Superior temporal gyrus (tissue), 1 donor: ENCODE data around the gene TSPAN9.

ENCODE experiments used
- DNase-seq: peaks from one replicate; pipeline ENCODE4 v3.0.0-alpha.2; 2016; ENCODE audit errors: extremely low spot score

Gene TSPAN9

GRCh38 chr12:3225154-3225795, 148.1 kb downstream of the TSPAN9 start:
- DNase-seq = no peak

DNA sequence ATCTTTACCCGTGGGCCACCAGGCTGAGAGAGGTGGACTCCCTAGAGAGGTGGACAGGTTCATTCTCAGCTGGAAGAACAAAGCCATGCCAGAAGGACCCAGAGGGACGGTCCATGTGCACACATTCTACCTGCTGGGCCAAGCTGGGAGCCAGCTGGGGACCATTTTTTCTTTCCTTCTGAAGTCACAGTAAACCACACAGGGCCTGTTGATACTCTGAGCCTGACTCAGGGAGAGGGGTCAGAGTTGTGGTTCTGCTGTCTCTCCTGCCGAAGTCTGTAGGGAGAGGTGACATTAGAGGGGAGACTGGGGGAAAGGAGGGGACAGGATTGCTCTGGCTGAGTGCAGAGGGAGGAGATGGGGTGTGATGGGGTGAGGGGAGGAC, 148.6 kb downstream of the TSPAN9 start:
- DNase-seq = no peak

DNA sequence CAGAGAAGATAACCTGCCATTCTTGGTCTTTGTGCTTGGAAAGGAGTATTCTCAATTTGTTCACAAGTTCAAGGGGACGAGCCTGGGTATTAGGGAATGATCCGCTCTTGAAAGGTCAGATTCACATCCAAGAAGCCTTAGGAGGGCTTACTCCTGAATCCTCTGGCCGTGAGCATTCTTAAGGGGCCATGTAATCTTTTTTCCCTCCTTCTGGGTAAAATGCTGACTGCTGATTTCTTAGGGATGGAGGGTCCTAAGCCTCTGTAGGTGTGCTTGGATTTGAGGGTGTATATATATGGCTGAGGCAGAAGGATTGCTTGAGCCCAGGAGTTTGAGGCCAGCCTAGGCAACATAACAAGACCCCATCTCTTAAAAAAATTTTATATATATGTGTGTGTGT, 149.1 kb downstream of the TSPAN9 start:
- DNase-seq = no peak

DNA sequence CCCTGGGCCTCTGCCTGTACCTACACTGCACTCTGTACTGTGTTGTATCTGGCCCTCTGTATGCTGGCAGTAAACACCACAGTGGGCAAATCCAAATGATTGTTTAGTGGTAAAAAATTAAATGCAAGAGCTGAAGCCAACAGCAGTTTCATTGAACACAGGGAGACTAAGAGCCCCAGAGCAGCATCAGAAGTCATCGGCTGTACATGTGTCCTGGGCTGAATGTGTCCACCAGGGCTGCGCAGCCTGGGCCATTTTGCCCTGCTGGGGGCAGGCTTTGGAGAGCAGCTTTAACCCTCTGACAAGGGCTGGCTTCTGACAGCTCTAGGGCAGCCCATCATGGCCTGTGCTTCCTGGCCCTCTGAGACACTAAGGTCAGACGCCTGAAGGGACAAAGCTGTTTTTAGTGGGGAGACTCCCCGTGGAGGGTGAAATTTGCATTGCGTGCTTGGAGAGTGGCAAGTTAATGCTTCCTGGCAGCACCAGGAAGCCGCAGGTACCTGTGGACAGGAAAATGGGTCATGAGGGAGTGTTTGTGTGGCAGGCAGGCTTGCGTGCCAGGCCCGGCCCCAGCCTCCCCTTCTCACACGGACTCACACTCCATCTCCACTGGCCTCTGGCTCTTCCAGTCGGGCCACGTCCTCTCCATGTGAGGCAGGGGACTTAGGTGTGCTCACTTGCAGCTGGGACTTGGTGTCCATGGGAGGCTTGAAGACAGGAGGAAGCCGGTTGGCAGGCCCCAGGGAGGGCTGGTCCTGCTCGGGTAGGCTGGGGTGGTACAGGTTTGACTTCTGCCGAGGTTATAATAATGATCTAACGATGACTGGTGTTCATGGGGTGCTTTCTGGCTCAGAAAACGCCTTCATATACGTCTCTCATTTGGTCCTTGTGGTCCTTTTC, 150.1 kb downstream of the TSPAN9 start:
- no peak for DNase-seq

- no peak for DNase-seq
These were observed 151.4 kb downstream of the TSPAN9 start for GRCh38 chr12:3228552-3228951.

GRCh38 chr12:3229577-3229976, 152.4 kb downstream of the TSPAN9 start:
- no peak for DNase-seq

DNA sequence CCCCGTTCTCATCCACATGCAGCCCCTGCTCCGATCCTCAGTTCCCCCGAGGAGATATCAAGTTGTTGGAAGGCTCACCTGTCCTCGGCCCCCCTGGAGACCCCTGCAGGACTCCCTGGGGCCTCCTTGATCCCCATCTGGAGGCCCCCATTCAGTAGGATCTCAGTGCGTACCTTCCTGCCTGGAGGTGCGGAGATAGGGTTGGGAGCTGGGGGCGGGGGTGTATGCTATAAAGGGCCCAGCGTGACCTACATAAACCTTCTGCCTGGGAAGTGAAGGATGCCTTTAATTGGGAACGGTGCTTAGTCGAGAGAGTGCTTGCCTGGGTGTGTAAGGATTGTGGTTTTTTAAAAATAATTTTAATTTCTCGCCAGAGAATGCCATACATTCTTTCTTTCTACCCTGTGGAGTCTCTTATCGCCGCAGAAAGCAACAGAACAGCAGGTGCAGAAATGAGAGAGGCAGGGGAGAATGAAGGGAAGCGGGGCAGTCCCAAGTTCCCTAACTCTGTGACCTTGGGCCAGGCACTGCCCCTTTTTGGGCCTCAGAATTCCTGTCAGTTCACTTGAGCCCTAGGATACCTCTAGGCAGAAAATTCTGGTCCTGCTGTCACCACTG, 153.7 kb downstream of the TSPAN9 start:
- no peak for DNase-seq

- DNase-seq = no peak
These were observed 154.3 kb downstream of the TSPAN9 start for GRCh38 chr12:3231399-3231876.

DNA sequence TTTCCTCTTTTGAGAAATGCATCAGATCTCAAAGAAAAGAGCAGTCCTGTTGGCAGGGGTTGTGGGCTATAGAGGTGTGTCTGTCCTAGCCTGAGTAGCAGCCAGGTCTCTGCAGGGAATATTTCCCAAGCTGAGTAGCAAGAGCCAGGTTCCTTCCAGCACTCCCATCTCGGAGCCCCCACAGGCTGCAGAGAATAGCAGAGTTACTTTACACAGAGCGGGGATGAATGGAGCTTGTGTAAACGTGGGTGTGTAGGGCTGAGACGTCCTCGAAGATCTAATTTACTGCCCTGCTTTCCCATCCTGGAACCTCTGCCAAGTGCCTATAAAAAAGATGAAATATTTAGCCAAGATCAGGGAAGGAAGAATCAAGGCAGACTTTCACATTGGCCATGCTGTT, 156.6 kb downstream of the TSPAN9 start:
- DNase-seq = peak; percentile 29

- DNase-seq = peak; percentile 17
These were observed 159.4 kb downstream of the TSPAN9 start for GRCh38 chr12:3236345-3237187.

GRCh38 chr12:3238196-3238595, 161.0 kb downstream of the TSPAN9 start:
- DNase-seq = no peak

DNA sequence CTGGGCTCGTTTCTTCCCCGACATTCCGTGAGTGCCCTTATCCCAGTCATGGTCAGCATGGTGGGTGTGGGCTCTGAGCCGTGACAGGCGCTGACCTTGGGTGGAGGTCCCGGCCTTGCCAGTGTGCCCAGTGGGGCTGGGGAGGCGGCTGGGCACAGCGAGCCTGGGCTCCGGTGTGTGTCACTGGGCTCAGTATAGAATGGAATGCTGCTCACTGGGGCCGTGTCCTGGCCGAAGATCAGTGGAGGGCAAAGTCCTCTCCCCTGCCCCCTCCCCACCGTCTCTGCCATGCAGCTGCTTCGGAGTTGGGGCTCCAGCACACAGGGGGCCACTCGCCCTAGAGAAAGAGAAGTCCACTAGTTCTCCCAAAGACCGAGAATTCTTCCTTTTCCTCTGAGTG, 164.4 kb downstream of the TSPAN9 start:
- no peak for DNase-seq

DNA sequence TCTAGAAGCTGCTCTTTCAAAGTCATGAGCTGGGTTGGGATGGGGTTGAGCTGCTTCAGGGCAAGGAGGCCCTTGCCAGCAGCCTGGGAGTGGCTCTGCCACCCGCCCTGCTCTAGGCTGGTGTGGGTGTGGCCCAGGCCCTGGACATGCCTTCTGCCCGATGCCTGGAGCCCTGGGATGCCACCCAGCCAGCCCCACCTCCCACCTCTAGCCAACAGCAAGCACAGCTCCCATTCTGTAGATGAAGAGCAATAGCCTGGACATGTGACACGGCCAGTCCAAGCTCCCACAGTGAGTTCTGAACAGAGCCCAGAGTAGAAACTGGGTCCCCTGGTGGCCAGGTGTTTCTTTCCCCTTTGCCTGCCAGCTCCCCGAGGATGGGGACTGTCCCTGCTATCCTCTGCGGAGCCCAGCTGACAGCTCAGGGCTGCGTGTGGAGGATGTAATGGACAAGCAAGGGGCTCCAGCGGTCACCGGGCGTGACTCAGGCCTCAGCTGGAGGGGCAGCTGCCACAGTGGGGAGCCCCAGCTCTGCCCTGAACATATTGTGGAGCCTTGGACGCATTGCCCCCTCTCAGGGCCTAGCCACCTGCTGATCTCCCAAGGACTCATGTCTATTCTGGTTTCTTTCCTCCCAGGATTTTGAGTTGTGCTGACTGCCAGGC, 165.2 kb downstream of the TSPAN9 start:
- no peak for DNase-seq

- DNase-seq = no peak
These were observed 166.4 kb downstream of the TSPAN9 start for GRCh38 chr12:3243376-3244084.

GRCh38 chr12:3244219-3244750, 167.1 kb downstream of the TSPAN9 start:
- no peak for DNase-seq

DNA sequence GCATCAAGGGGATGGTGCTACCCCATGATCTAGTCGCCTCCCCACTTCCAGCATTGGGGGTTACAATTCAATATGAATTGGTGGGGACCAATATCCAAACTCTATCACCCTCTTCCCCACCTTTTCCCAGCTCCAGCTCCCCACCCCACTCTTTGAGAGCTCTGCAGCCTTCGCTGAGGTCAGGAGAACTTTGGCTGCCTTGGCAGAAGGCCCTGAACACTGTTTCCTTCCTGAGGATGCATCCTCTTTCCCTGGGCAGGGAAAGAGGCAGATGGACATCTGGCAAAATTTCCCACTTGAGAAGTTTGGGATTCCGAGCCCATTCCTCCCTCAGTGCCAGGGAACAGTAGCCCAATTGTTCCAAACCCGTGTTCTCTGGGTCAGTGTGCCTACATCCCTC, 169.1 kb downstream of the TSPAN9 start:
- no peak for DNase-seq

- no peak for DNase-seq
These were observed 169.9 kb downstream of the TSPAN9 start for GRCh38 chr12:3247077-3247476.

DNA sequence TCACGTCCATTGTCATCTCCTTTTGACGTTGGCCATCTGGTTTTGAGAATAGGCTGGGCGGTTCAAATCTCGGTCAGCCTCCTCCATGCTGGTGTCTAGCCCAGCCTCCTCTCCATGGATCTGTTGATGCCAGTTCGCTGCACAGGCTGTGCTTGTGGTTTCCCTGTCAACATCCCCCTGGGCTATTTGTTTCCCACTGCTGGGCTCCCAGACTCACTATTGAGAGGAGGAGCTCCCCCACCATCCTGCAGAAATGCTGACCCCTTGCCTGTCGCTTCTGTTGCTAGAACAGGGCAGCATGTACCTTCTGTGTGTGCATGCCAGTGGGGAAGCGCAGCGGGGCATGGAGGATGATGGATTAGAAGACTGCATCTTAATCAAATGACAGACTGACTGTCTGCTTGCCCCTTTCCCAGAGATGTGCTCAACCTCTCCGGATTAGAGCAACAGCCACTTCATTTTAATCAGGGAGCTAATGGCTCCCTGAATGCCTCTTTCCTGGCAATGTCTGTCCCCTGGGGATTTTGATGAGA, 170.5 kb downstream of the TSPAN9 start:
- no peak for DNase-seq

- DNase-seq = no peak
These were observed 172.1 kb downstream of the TSPAN9 start for GRCh38 chr12:3249081-3249800.
